Astrocyte of the spinal cord (primary cell): Measurements from ENCODE around the gene GIT1.
A peak's percentile ranks its signal among the peaks of the same experiment; 100 is the strongest.

Source experiments
- DNase-seq: peaks from one replicate; pipeline ENCODE4 v3.0.0; 2011; ENCODE audit warnings: low read depth, low spot score
- H3K4me3 ChIP-seq: 2 replicates; pipeline ENCODE4 v1.5.1; 2011; ENCODE audit warnings: low read depth, mild to moderate bottlenecking, low read length, moderate library complexity
- CTCF ChIP-seq: IDR thresholded peaks from 2 replicates; pipeline ENCODE4 v1.5.1; 2012; ENCODE audit warnings: low read depth, mild to moderate bottlenecking, low read length, inconsistent platforms
- in situ Hi-C: cut with HindIII; loops from 2 replicates; pipeline ENCODE4 v1.10.0; 2017; ENCODE audit warnings: low sequenced_read_pairs

GIT1 gene

DNA sequence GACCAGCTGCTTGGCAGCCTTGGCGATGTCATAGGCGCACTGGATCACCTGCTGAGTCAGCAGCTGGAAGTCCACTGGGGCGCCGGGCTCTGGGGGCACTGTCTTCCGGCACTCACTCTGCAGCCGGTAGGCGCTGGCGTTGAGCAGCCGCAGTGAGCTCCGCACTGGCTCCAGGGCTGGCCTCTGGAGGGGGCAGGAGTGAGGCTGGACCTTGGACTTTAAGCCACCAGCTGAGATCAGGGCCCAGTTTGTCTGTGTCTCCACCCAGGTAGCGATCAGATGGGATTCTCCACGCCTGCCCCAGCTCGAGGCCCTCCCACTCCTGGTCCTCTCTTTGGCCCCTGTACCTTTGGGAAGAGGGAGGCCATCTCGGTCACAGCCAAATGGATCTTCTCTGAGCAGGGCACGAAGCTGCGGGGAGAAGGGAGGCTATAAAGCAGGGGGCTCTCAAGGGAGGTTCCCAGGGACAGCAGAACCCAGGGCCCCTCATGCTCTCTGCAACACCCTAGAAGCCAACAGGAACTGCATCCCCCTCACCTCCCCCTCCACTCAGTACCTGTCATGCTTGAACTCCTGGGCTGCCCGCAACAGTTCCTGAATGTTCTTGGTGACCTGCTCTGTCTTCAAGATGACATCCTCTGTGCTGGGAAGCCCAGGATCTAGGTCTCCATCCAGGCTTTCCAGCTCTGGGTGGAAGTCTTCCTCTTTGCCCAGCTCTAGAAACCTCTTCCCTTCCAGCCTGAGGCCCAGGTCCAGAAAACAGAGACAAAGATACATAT lies 14.5 kb downstream of the GIT1 start:
- no peak overlapping the region for H3K4me3 ChIP-seq
- no peak for TF ChIP-seq CTCF
- no peak for DNase-seq
- in situ Hi-C loops = no loop called here

GRCh38 chr17:29573871-29574731 lies 15.3 kb downstream of the GIT1 start:
- no peak overlapping the region for H3K4me3 ChIP-seq
- in situ Hi-C loops = no loop called here
- no peak for TF ChIP-seq CTCF

DNA sequence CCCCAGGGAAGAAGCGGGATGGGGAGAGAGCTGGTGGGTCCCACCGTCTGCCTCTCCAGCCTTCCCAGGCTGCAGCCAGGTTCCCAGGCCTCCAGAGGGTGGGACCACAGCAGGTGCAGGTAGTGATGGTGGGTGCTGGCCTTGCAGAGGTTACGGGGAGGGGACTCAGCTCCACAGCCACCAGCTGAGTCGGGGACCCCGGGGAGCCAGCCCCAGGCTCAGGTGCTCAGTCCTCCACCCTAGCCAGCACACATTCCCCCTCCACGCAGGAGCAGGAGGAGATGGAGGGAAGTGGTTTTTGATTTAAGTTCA lies 15.9 kb downstream of the GIT1 start:
- DNase-seq = no peak
- H3K4me3 ChIP-seq = no peak overlapping the region
- in situ Hi-C loops = no loop called here
- no peak for TF ChIP-seq CTCF

More at GRCh38 chr17:29573871-29574731, 15.3 kb downstream of the GIT1 start:
- no peak for DNase-seq

DNA sequence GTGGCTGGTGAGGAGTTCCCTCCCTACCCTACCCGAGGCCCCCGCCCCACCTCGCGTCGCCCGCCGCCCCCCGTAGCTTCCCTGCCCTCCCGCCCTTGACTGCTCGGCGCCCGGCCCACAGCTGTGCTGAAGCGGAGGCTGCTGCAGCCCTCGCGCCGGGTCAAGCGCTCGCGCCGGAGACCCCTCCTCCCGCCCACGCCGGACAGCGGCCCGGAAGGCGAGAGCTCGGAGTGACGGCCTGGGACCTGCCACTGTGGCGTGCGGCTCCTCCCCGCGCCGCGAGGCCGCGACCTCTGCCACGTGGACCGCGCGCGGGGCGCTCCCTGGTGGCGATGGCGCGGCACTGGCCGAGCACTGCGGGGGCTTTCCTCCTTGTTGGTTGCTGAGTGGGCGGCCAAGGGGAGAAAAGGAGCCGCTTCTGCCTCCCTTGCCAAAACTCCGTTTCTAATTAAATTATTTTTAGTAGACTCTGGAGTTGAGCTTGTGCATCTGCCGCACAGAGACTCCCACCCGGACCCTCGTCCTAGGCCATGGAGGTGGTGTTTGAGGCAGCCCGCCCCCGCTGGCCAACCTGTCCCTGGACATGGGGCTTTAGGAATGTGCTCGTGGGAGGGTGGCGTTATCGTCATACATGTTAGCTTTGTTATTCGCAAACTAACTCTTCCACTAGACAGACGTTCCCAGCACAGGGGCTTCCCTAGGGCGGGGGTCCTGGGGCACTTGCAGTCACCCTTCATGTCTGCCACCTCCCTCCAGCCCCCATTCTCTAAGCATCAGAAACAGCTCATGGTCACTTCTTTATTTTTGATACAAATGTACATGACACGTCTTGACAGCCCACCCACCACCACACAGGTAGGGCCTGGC lies 16.5 kb downstream of the GIT1 start:
- peak; percentile 34 for DNase-seq
- in situ Hi-C loops = no loop called here
- H3K4me3 ChIP-seq = no peak overlapping the region
- TF ChIP-seq CTCF = peak; percentile 71

DNA sequence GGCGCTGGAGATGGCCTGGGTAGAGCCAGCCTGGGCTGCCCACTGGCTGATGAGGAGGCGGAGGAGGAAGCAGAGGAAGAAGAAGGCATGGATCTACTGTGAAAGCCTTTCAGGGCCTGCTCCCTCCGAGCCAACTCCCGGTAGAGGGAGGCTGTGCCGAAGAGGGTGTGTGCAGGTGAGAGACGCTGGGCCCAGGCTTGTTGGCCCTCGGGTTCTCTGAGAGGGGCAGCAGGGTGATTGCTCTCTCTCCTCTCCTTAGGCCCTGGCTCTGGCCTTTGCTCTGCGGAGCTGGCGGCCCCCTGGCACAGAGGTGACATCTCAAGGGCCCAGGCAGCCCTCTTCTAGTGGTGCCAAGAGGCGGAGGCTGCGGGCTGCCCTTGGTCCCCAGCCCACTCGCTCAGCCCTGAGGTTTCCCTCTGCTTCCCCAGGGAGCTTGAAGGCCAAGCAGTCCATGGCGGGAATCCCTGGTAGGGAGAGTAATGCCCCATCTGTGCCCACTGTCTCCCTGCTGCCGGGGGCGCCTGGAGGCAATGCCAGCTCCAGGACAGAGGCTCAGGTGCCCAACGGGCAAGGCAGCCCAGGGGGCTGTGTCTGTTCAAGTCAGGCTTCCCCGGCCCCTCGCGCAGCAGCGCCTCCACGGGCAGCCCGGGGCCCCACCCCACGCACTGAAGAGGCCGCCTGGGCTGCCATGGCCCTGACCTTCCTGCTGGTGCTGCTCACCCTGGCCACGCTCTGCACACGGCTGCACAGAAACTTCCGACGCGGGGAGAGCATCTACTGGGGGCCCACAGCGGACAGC lies 17.4 kb downstream of the GIT1 start:
- in situ Hi-C loops = no loop called here
- H3K4me3 ChIP-seq = no peak overlapping the region
- DNase-seq = no peak
- TF ChIP-seq CTCF = no peak
